Fibroblast of villous mesenchyme (primary cell): Measurements from ENCODE around the gene TCF3. TPM values are rescaled to one million over a fixed set of nuclear protein-coding genes. Genes with fewer than 3 reads are reported as not detected.
"Not testable (repeated sequence)": the region's sequence is repeated elsewhere in the genome, so short reads cannot be mapped to it uniquely, and the experiment has no call there.

Experiments
- DNase-seq: peaks from one replicate; pipeline ENCODE4 v3.0.0-alpha.2; 2010; ENCODE audit warnings: low read depth
- H3K4me3 ChIP-seq: 2 replicates; pipeline ENCODE4 v1.5.1; 2011; ENCODE audit warnings: low read depth, mild to moderate bottlenecking, low read length
- total RNA-seq: library from RNA; depleted of rRNA; stranded (reverse); fragments of >200 nt; gene quantifications from 2 replicates; pipeline ENCODE4 v1.2.3, GENCODE V29; 2012
- TF ChIP-seq, protein P1 (sequence below): IDR thresholded peaks from 2 replicates; pipeline ENCODE4 v1.5.1; 2012; ENCODE audit warnings: low read depth, mild to moderate bottlenecking, low read length; ENCODE audit not compliant: insufficient read depth

TCF3 gene
- total RNA-seq, 1 donor, result 57.0 TPM

DNA sequence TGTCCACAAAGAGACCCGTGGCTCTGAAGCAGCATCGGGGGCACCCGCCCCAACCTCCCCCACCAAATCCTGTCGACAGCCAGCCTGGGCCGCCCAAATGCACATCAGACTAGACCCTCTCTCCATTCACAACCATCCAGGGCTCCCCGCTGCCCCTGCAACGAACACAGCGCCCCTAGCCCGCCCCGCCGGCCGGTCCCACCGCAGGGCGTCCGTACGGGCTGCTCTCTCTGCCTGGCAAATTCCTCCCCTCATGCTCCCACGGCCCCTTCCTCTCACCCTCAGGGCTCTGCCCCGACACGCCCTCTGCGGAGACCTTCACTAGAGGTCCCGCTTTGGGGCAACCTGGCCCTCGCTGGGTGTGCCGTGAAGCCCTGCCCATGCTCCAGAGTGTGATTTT lies 7.1 kb downstream of the TCF3 start:
- TF ChIP-seq, protein P1, sequence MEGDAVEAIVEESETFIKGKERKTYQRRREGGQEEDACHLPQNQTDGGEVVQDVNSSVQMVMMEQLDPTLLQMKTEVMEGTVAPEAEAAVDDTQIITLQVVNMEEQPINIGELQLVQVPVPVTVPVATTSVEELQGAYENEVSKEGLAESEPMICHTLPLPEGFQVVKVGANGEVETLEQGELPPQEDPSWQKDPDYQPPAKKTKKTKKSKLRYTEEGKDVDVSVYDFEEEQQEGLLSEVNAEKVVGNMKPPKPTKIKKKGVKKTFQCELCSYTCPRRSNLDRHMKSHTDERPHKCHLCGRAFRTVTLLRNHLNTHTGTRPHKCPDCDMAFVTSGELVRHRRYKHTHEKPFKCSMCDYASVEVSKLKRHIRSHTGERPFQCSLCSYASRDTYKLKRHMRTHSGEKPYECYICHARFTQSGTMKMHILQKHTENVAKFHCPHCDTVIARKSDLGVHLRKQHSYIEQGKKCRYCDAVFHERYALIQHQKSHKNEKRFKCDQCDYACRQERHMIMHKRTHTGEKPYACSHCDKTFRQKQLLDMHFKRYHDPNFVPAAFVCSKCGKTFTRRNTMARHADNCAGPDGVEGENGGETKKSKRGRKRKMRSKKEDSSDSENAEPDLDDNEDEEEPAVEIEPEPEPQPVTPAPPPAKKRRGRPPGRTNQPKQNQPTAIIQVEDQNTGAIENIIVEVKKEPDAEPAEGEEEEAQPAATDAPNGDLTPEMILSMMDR, result no peak
- H3K4me3 ChIP-seq, result no peak overlapping the region
- no peak for DNase-seq

- TF ChIP-seq, protein P1, result no peak
- H3K4me3 ChIP-seq, result no peak overlapping the region
- no peak for DNase-seq
These were observed 8.3 kb downstream of the TCF3 start for GRCh38 chr19:1644070-1644469.

DNA sequence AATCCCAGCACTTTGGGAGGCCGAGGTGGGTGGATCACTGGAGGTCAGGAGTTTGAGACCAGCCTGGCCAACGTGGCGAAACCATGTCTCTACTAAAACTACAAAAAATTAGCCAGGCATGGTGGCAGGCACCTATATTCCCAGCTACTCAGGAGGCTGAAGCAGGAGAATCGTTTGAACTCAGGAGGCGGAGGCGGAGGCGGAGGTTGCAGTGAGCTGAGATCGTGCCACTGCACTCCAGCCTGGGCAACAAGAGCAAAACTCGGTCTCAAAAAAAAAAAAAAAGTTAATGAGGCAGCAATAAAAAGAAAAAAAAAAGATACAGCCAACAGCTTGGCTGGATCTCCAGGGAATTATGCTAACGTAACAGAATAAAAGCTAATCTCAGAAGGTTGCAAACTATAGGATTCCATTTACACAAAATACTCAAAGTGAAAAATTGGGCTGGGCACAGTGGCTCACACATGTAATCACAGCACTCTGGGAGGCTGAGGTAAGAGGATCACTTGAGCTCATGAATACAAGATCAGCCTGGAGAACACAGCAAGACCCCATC lies 11.4 kb downstream of the TCF3 start:
- not testable (repeated sequence) for DNase-seq, H3K4me3 ChIP-seq

DNA sequence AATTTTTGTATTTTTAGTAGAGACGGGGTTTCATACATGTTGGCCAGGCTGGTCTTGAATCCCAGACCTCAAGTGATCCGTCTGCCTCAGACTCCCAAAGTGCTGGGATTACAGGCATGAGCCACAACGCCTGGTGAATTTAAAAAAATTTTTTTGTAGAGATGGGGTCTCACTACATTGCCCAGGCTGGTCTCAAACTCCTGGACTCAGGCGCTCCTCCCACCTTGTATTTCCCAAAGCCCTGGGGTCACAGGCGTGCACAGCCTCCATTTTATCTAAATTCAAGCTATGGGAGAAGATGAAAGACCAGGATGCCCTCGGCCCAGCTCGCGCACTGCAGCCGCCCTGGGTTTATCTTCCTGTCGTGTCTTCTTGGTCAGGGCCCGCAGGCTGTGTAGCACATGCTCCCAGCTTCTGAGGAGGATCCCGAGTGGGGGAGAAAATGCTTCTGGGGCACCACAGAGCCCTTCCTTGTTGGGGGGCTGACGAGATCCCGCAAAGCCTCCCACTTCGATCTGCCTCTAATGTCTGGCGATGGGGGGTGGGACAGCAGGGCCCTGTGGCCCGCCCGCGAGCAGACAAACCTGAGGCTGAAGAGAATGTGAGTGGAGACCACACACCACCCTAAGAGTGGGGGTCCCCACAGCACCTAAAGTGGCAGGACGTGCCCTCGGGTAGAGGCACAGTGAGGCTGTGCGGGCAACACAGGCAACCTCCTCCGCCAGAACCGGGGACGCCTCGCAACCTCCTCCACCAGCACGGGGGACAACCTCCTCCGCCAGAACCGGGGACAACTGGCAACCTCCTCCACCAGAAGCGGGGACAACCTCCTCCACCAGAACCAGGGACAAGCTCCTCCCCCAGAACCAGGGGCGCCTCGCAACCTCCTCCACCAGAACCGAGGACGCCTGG lies 15.8 kb downstream of the TCF3 start:
- TF ChIP-seq, protein P1, result no peak
- no peak for DNase-seq
- H3K4me3 ChIP-seq, result no peak overlapping the region

DNA sequence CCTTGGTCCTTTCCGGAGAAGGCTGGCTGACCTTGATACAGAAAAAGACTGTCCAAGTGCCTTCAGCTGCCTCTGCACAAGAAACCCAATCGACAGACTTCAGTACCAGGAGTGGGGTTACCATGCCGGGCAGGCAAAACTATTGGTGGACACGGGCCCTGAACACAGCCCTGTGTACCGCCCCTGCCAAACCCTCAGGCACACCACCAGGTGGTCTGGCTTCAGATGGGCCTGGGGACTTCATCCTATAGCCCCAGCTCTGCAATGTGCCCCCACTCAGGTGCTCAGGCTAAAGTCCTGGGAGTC lies 17.5 kb downstream of the TCF3 start:
- no peak for DNase-seq
- H3K4me3 ChIP-seq, result no peak overlapping the region
- TF ChIP-seq, protein P1, result no peak

- DNase-seq, result no peak
- H3K4me3 ChIP-seq, result no peak overlapping the region
- TF ChIP-seq, protein P1, result no peak
These were observed 18.0 kb downstream of the TCF3 start for GRCh38 chr19:1634242-1634937.

- H3K4me3 ChIP-seq, result no peak overlapping the region
- DNase-seq, result no peak
- TF ChIP-seq, protein P1, result no peak
These were observed 19.1 kb downstream of the TCF3 start for GRCh38 chr19:1633269-1633826.
